GM19240 (cell line): Measurements from ENCODE around the gene GNA14.
"Not testable (repeated sequence)": the region's sequence is repeated elsewhere in the genome, so short reads cannot be mapped to it uniquely, and the experiment has no call there.

ENCODE experiments used
- DNase-seq: peaks from one replicate; pipeline ENCODE4 v3.0.0; 2011; ENCODE audit warnings: low spot score; ENCODE audit not compliant: insufficient read length

GNA14 gene

GRCh38 chr9:77451507-77451906 lies 196.6 kb downstream of the GNA14 start:
- no peak for DNase-seq

DNA sequence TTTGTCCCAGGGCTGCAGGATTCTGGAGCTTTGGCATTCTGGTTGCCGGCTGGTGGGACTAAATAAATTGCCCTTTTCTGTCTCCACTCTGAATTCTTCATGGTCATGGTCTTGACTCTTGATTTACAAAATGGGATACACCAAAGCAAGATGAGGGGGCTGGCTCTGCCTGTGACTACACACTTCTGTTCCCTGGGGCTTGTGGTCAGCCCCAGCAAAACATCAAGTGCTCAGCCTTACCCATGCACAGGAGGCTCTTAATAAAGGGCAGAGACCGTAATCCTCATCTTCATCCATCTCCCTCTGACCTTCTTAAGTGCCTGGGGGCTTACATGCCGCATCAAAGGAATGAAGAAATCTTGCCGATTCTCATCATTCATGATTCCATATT lies 198.0 kb downstream of the GNA14 start:
- no peak for DNase-seq

- no peak for DNase-seq
Measured at GRCh38 chr9:77449240-77450084, 198.7 kb downstream of the GNA14 start.

GRCh38 chr9:77447646-77448045 lies 200.5 kb downstream of the GNA14 start:
- DNase-seq = no peak

DNA sequence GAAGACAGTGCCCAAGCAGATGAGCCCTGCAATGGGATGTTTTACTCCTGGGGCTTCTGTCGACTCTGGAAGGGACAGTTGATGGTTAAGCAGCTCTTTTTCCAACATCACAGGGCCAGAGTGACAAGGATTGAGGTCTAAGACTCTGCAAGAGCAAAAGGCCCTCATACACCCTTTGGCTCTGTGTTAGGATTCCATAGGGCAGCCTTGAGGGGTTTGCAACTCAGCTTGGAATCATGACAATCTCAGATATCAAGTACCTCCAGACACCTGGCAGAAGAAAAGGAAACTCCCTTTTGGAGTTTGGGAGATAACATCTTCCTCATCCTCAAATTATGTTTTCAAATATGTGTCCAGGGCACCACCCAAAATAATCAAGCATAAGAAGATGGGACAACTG lies 205.7 kb downstream of the GNA14 start:
- no peak for DNase-seq

DNA sequence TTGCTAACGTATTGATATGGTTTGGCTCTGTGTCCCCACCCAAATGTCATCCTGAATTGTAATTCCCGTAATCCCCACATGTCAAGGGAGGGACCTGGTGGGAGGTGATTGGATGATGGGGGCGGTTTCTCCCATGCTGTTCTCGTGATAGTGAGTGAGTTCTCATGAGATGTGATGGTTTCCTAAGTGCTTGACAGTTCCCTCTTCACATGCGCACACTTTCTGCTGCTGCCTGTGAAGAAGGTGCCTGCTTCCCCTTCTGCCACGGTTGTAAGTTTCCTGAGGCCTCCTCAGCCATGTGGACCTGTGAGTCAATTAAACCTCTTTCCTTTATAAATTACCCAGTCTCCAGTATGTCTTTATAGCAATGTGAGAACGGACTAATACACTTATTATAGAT lies 207.0 kb downstream of the GNA14 start:
- DNase-seq = not testable (repeated sequence)

- DNase-seq = no peak
Measured at GRCh38 chr9:77440057-77440456, 208.1 kb downstream of the GNA14 start.

DNA sequence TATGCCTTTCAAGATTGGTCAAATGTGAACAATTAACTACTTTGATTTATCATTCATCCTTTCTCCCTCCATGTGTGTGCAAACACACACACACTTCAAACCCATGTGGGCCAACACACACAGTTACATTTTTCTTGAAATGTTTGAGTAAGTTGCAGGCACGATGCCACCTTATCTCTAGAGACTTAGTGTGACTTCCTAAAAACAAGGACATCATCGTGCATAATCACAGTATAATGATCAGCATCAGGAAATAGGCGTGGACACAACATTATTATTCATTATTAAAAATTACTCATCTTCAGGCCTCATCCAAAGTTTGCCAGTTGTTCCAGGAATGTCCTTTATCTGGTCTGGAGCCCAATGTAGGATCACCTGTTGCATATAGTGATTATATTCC lies 209.5 kb downstream of the GNA14 start:
- DNase-seq = no peak

DNA sequence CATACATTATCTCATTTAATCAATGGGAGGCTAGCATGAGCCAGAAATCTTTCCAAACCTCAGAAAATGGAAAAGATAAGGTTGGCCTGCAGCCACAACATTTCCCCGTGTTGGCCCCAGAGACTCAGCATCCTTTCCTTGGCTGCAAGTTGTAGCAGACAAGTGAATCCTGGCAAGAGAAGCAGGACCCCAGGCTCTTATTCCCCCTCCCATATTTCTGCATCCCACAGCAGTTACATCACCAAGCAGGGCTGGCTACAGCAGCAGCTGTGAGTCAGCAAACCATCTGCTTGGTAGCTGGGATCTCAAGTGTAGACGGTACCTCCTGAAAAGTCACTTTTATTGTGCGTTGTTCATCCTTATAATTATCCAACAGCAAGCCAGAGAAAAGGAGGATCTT lies 212.4 kb downstream of the GNA14 start:
- DNase-seq = no peak

DNA sequence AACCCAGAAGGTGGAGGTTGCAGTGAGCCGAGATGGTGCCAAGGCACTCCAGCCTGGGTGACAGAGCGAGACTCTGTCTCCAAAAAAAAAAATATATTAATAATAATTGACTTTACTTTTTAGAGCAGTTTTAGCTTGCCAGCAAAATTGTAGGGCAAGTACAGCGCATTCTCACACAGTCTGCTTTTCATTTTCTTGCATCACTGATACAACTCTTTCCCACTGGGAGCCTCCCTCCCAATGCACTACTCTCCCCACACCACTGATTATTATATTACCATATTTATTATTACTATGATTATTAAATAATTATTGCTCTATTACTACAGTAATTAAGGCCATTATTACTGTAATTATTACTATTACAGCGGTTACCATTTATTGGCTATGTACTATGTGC lies 212.8 kb downstream of the GNA14 start:
- DNase-seq = no peak

GRCh38 chr9:77433675-77434445 lies 214.3 kb downstream of the GNA14 start:
- DNase-seq = peak; percentile 36

DNA sequence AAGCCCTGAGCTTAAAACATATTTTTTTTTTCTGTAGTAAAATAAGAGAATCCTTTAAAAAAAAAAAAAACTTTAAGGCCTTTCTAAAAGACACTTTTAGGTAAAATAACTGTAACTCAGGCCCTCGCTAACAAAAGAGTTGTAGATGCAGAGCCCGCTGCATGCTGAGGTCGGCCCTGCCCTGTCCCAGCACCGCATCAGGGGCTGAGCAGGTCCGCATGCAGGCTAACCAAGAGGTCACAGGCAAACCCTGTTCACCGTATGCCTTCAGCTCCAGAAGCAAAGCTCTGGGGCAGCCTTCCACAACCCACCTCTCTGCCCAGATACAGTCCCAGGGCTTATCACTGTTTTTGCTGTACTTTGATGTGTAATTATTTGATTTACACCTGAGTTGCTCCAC lies 216.1 kb downstream of the GNA14 start:
- DNase-seq = no peak

- DNase-seq = no peak
Measured at GRCh38 chr9:77429928-77430327, 218.2 kb downstream of the GNA14 start.

DNA sequence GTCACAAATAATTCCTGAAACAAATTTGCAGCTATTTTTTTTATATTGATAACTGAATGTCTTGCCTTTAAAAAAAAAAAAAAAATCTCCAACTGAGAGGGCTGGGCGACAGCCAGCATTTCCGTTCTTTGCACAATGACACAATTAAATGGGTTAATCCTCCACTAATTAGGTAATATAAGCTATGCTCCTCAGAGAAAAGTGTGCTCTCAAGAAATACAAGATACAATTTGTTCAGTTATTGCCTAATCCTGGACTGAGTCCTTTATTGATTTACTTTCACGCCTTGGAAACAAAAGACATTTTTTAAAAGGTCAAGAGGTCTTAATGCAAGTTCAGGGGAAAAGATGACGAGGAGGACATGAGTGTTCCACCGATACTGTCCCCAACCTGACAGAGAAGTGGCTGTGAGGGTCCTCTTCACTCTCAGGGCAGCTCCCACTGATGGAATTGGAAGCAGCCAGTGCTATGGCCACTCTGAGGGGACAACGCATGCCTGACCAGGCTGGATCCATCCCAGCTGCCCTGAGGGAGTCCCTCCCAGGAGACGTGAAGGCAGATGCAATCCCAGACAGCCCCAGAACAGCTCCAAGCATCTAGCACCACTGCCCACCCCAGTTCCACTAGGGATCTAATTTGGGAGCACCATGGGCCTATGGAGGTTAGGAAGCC lies 220.7 kb downstream of the GNA14 start:
- DNase-seq = no peak

GRCh38 chr9:77426712-77427111 lies 221.4 kb downstream of the GNA14 start:
- no peak for DNase-seq

- no peak for DNase-seq
Measured at GRCh38 chr9:77424993-77425392, 223.1 kb downstream of the GNA14 start.

DNA sequence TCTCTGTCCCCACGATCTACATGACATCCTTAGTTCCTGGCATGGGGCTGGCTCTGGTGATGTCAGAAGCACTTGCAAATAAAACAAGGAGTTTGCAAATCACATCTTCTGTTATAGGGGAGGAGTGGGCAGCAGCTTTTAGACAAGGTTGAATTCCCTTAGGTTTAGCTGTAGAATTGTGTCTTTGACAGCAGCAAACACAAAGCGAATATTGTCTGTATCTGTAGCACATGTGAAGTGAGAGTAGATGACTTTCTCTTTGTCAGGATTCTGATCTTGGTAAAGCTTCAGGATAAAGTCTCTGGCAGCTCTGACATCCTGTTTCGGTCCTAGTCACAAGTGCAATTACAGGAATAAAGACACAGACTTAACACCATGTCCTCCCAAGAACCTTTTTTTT lies 224.3 kb downstream of the GNA14 start:
- DNase-seq = no peak

GRCh38 chr9:77422969-77423368 lies 225.2 kb downstream of the GNA14 start:
- DNase-seq = no peak

- DNase-seq = no peak
Measured at GRCh38 chr9:77421506-77422265, 226.4 kb downstream of the GNA14 start.

DNA sequence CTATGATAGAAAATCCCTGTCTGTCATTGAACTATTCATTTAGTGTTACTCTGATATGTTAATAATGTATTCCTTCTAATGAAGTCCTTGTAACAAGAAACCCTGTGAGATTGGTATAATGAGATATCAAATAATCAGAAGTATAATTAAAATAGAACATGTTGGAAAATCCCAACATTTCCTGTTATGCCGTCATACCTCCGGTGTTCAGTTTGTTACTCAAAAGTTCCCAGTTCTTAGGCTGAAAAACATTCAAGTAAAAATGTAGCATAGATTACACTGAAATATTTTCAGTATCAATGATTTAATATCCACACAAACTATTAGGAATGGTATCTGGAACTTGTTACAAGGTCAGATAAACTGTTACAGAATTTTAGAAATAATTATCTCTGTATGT lies 227.5 kb downstream of the GNA14 start:
- no peak for DNase-seq

GRCh38 chr9:77418226-77418625 lies 229.9 kb downstream of the GNA14 start:
- DNase-seq = no peak
